ENCODE measurements around the gene ZEB1. TPM values are rescaled to one million over a fixed set of nuclear protein-coding genes. Genes with fewer than 3 reads are reported as not detected.

Gene ZEB1
- total RNA-seq, 1 donor from 2014 or later = 38.7 TPM

DNA sequence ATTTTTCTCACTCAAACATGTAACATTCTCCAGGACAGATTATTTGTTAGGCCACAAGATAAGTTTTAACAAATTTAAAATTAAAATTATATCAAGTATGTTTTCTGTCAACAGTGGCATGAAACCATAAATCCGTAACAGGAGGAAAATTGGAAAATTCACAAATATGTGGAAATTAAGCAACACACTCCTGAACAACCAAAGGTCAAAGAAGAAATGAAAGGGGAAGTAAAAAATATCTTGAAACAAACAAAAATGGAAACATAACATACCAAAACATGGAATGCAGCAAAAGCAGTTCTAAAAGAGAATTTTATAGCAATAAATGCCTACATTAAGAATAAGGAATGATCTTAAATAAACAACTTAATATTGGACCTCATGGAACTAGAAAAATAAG lies 147.3 kb downstream of the ZEB1 start:
- DNase-seq (ENCODE audit: low read depth, low spot score) = no peak
- H3K36me3 Mint-ChIP-seq (ENCODE audit: low read depth) = peaks cover 61% of the 10 kb centered on the region
- H3K4me3 Mint-ChIP-seq = no peak overlapping the region

DNA sequence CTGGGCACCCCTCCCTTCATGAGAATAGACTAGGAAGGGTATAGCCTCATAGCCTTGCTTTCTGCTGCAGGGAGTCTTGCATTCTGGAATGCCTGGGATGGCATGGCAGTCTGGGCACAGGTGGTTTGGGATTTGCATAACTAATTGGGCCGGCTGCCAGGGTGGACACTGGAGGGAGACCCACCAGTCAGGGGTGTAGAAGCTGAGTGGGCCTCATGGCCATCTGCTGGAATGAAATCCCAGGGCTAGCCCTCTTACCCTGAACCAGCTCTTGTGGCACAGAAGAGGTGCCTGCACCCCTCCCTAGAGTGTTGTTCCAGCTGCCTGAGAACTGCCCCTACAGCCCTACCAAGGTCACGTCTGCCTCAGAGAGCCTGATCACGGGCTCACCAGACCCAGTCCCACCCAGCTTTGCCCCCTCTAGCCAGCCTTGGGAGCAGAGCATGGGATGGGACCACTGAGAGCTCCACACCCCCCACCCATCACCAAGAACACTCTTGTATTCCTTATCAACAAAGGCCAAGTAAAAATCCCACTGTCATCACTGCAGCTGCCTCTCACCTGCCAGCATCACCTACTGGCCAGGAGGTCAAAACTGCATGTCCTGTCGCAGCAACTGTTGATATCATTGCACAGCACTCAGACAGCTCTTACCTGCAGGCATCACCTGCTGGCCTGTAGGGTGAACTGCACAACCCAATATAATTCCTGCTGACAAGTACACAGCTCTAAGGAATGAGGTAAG lies 148.9 kb downstream of the ZEB1 start:
- Mint-ChIP-seq H3K4me1 (no peaks in the 10 kb centered on the region), H3K36me3 (ENCODE audit: low read depth) (peaks cover 48% of the 10 kb centered on the region), H3K9me3 (peaks cover 15% of the 10 kb centered on the region), H3K4me3 (no peak overlapping the region), H3K27me3 (ENCODE audit: low read depth) (no peaks in the 10 kb centered on the region), H3K27ac (ENCODE audit: unreplicated experiment) (no peak overlapping the region)
- DNase-seq (ENCODE audit: low read depth, low spot score) = no peak
- TF ChIP-seq, protein P1, sequence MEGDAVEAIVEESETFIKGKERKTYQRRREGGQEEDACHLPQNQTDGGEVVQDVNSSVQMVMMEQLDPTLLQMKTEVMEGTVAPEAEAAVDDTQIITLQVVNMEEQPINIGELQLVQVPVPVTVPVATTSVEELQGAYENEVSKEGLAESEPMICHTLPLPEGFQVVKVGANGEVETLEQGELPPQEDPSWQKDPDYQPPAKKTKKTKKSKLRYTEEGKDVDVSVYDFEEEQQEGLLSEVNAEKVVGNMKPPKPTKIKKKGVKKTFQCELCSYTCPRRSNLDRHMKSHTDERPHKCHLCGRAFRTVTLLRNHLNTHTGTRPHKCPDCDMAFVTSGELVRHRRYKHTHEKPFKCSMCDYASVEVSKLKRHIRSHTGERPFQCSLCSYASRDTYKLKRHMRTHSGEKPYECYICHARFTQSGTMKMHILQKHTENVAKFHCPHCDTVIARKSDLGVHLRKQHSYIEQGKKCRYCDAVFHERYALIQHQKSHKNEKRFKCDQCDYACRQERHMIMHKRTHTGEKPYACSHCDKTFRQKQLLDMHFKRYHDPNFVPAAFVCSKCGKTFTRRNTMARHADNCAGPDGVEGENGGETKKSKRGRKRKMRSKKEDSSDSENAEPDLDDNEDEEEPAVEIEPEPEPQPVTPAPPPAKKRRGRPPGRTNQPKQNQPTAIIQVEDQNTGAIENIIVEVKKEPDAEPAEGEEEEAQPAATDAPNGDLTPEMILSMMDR (conservative IDR thresholded peaks at IDR 0.05) = peak; percentile 56

More for the DNA sequence above, 147.3 kb downstream of the ZEB1 start:
- Mint-ChIP-seq H3K27me3 (ENCODE audit: low read depth) (no peaks in the 10 kb centered on the region), H3K27ac (ENCODE audit: unreplicated experiment) (no peak overlapping the region), H3K9me3 (peaks cover 17% of the 10 kb centered on the region), H3K4me1 (no peaks in the 10 kb centered on the region)
- TF ChIP-seq, protein P1 (conservative IDR thresholded peaks at IDR 0.05) = no peak

DNA sequence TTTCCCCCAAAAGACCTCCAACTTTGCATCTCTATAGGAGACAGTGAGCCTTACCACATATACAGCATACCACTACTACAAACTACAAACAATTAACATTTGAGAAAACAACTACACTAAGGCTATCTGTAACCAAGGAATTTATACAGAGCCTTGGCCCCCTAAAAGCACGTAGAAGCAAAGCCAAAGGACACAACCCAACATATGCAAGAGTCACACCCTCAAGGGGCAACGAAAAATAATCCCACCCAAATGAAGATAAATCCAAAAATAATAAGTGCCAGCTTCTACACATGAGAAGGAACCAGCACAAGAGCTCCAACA lies 149.5 kb downstream of the ZEB1 start:
- H3K27ac Mint-ChIP-seq (ENCODE audit: unreplicated experiment) = no peak overlapping the region
- peaks cover 43% of the 10 kb centered on the region for H3K36me3 Mint-ChIP-seq (ENCODE audit: low read depth)
- peaks cover 14% of the 10 kb centered on the region for H3K9me3 Mint-ChIP-seq
- no peaks in the 10 kb centered on the region for H3K4me1 Mint-ChIP-seq
- no peak overlapping the region for H3K4me3 Mint-ChIP-seq
- no peak for DNase-seq (ENCODE audit: low read depth, low spot score)
- no peaks in the 10 kb centered on the region for H3K27me3 Mint-ChIP-seq (ENCODE audit: low read depth)
- TF ChIP-seq, protein P1 (conservative IDR thresholded peaks at IDR 0.05) = no peak

DNA sequence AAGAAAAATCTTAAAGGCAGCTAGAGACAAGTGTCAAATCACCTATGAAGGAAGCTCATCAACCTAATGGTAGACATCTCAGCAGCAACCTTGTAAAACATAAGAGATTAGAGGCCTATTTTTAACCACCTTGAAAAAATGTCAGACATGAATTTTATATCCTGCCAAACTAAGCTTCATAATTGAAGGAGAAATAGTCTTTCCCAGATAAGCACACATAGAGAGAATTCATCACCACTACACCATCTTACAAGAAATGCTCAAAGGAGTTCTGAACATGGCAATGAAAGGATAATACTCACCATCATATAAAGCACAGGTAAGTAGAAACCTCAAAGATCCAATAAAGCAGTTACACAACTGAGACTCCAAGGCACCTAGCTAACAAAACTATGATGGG lies 156.5 kb downstream of the ZEB1 start:
- H3K4me3 Mint-ChIP-seq = no peak overlapping the region
- peaks cover 13% of the 10 kb centered on the region for H3K9me3 Mint-ChIP-seq

DNA sequence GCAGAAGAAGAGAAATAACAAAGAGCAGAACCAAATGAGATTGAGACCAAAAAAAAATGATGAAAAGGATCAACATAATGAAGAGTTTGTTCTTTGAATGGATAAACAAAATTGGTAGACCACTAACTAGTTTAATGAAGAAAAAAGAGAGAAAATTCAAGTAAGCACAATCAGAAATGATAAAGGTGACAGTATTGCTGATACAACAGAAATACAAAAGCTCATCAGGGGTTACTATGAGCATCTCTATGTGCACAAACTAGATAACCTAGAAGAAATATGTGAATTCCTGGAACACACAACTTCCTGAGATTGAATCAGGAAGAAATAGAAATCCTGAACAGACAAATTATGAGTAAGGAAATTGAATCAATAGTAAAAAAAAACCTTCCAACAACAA lies 157.1 kb downstream of the ZEB1 start:
- Mint-ChIP-seq H3K4me1 (no peaks in the 10 kb centered on the region), H3K27ac (ENCODE audit: unreplicated experiment) (no peak overlapping the region)
- TF ChIP-seq, protein P1 (conservative IDR thresholded peaks at IDR 0.05) = no peak

More for the DNA sequence above, 156.5 kb downstream of the ZEB1 start:
- no peak for DNase-seq (ENCODE audit: low read depth, low spot score)
- TF ChIP-seq, protein P1 (conservative IDR thresholded peaks at IDR 0.05) = no peak
- no peaks in the 10 kb centered on the region for H3K4me1 Mint-ChIP-seq
- no peaks in the 10 kb centered on the region for H3K27me3 Mint-ChIP-seq (ENCODE audit: low read depth)
- no peak overlapping the region for H3K27ac Mint-ChIP-seq (ENCODE audit: unreplicated experiment)
- H3K36me3 Mint-ChIP-seq (ENCODE audit: low read depth) = peaks cover 22% of the 10 kb centered on the region

More for the DNA sequence above, 157.1 kb downstream of the ZEB1 start:
- peaks cover 22% of the 10 kb centered on the region for H3K36me3 Mint-ChIP-seq (ENCODE audit: low read depth)
- DNase-seq (ENCODE audit: low read depth, low spot score) = no peak
- peaks cover 13% of the 10 kb centered on the region for H3K9me3 Mint-ChIP-seq
- no peak overlapping the region for H3K4me3 Mint-ChIP-seq
- no peaks in the 10 kb centered on the region for H3K27me3 Mint-ChIP-seq (ENCODE audit: low read depth)

Data from neural crest cell (in vitro differentiated cells).